Daoy (cell line): Measurements from ENCODE around the gene PDE1C. TPM values are rescaled to one million over a fixed set of nuclear protein-coding genes. Genes with fewer than 3 reads are reported as not detected.
"Not testable (repeated sequence)": the region's sequence is repeated elsewhere in the genome, so short reads cannot be mapped to it uniquely, and the experiment has no call there.

Experiments
- DNase-seq: peaks from one replicate; pipeline ENCODE4 v3.0.0-alpha.2; 2015; ENCODE audit warnings: low read depth
- total RNA-seq: library from RNA; depleted of rRNA; stranded (reverse); fragments of >200 nt; shearing (Covaris generic); gene quantifications from 2 replicates; pipeline ENCODE4 v1.2.3, GENCODE V29; 2014

Gene PDE1C
- total RNA-seq, 1 experiment from 2014 or later, result 24.2 TPM

GRCh38 chr7:31850066-31850465, 220.1 kb downstream of the PDE1C start:
- DNase-seq, result no peak

- no peak for DNase-seq
Observed at GRCh38 chr7:31835471-31835870, 234.7 kb downstream of the PDE1C start.

GRCh38 chr7:31833625-31834024, 236.6 kb downstream of the PDE1C start:
- not testable (repeated sequence) for DNase-seq

GRCh38 chr7:31828520-31828919, 241.7 kb downstream of the PDE1C start:
- no peak for DNase-seq

- no peak for DNase-seq
Observed at GRCh38 chr7:31825576-31825975, 244.6 kb downstream of the PDE1C start.

GRCh38 chr7:31819031-31819430, 251.2 kb downstream of the PDE1C start:
- no peak for DNase-seq

GRCh38 chr7:31816810-31817209, 253.4 kb downstream of the PDE1C start:
- no peak for DNase-seq

GRCh38 chr7:31815796-31816195, 254.4 kb downstream of the PDE1C start:
- DNase-seq, result peak; percentile 14

- DNase-seq, result peak; percentile 35
Observed at GRCh38 chr7:31814187-31814586, 256.0 kb downstream of the PDE1C start.

GRCh38 chr7:31811650-31812461, 258.4 kb downstream of the PDE1C start:
- DNase-seq, result peak; percentile 58

- DNase-seq, result no peak
Observed at GRCh38 chr7:31805209-31805818, 264.9 kb downstream of the PDE1C start.

GRCh38 chr7:31796375-31796774, 273.8 kb downstream of the PDE1C start:
- DNase-seq, result no peak

- DNase-seq, result no peak
Observed at GRCh38 chr7:31794851-31795344, 275.3 kb downstream of the PDE1C start.

GRCh38 chr7:31791881-31792280, 278.3 kb downstream of the PDE1C start:
- DNase-seq, result no peak

- DNase-seq, result no peak
Observed at GRCh38 chr7:31788883-31789680, 281.1 kb downstream of the PDE1C start.

- DNase-seq, result peak; percentile 32
Observed at GRCh38 chr7:31788445-31788844, 281.8 kb downstream of the PDE1C start.

GRCh38 chr7:31786326-31786725, 283.9 kb downstream of the PDE1C start:
- DNase-seq, result no peak

GRCh38 chr7:31785101-31785500, 285.1 kb downstream of the PDE1C start:
- DNase-seq, result no peak

- no peak for DNase-seq
Observed at GRCh38 chr7:31783221-31783620, 287.0 kb downstream of the PDE1C start.

GRCh38 chr7:31782411-31782991, 287.7 kb downstream of the PDE1C start:
- peak; percentile 81 for DNase-seq

GRCh38 chr7:31778296-31778695, 291.9 kb downstream of the PDE1C start:
- DNase-seq, result no peak

- DNase-seq, result peak; percentile 85
Observed at GRCh38 chr7:31776616-31777015, 293.6 kb downstream of the PDE1C start.
